ENCODE results near the gene FOXC1. TPM values are rescaled to one million over a fixed set of nuclear protein-coding genes. Genes with fewer than 3 reads are reported as not detected.

Gene FOXC1
- 6.4 to 10.8 TPM (median 8.2 TPM) in 5 replicates for total RNA-seq (2022; extraction: Qiagen RNA extraction; ENCODE audit: low read depth)

DNA sequence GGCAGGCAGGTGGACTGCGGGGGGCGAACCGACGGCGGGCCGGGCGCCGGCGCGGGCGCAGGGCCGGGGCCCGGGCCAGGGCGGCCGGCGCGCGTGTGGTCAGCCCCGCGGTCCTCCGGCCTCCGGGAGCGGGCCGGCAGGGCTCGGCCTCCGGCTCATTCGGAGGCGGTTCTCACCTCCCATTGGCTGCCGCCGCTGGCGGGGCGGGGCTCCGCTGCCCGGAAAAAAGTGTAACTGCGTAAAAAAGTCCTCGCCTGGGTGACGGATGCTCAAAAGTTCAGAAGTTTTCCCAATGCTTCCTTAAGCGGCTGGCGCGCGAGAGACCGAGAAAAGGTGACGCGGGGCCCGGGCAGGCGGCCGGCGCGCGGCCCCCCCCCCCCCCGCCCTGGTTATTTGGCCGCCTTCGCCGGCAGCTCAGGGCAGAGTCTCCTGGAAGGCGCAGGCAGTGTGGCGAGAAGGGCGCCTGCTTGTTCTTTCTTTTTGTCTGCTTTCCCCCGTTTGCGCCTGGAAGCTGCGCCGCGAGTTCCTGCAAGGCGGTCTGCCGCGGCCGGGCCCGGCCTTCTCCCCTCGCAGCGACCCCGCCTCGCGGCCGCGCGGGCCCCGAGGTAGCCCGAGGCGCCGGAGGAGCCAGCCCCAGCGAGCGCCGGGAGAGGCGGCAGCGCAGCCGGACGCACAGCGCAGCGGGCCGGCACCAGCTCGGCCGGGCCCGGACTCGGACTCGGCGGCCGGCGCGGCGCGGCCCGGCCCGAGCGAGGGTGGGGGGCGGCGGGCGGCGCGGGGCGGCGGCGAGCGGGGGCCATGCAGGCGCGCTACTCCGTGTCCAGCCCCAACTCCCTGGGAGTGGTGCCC is at the start of gene FOXC1:
Gene FOXC1 (plus strand): TSS at position 268 of the 849 bp plus-strand sequence. CDS start 531 bp downstream, at position 799.

Other genes starting within 250 kb of the FOXC1 start
- 17.5 to 29.8 TPM (median 25.5 TPM) in 5 replicates for gene FOXF2, start 220.3 kb upstream of the FOXC1 start, total RNA-seq (2022; extraction: Qiagen RNA extraction; ENCODE audit: low read depth)

All from A549 treated with ZK216348 at 1 μM for 4 hours (cell line).